ENCODE results near the gene NOP10. TPM values are rescaled to one million over a fixed set of nuclear protein-coding genes. Genes with fewer than 3 reads are reported as not detected.

The NOP10 gene
- total and polyA plus RNA-seq, 2 of the 8 experiments (the other 6 are each of a cell fraction or from before 2014, with no cell fraction given) = 285 to 981 TPM

- ChIA-PET POLR2A (ENCODE audit: partially characterized antibody) (no interaction called here), CTCF (ENCODE audit: partially characterized antibody) (interaction anchor here (1.5 kb wide), 1 partner anchor 10 kb away, joined by 3 read pairs; the partner anchor contains the start of gene LPCAT4)
- Histone ChIP-seq H3K23ac (ENCODE audit: insufficient read length) (no peak overlapping the region), H3K4me1 (replicated peaks in 1 of 4; ENCODE audit: control insufficient read depth in 3 of 4, insufficient read depth in 4 of 4, low read length in 3 of 4) (peaks cover 0 to 3% (median 0%) of the 10 kb centered on the region in 4 experiments; a peak in 1 of 7 replicates), H2BK20ac (ENCODE audit: low read length) (no peak overlapping the region), H3K4ac (replicated peaks; ENCODE audit: insufficient read length, low read depth, low read length) (no peak overlapping the region), H4K8ac (ENCODE audit: extremely low read depth, insufficient read depth, low read length) (no peak overlapping the region), H3K18ac (ENCODE audit: extremely low read depth, low read length) (no peak overlapping the region), H3K9ac (replicated peaks in 1 of 4; ENCODE audit: extremely low read depth in 1 of 4, low read depth in 3 of 4, low read length in 3 of 4) (no peak overlapping the region), H3K56ac (replicated peaks; ENCODE audit: insufficient read length, low read depth, low read length) (no peak overlapping the region), H3K36me3 (ENCODE audit: control insufficient read depth in 2 of 4, insufficient read depth in 4 of 4, low read length in 3 of 4) (no peaks in the 10 kb centered on the region), H3K23me2 (ENCODE audit: low read depth, low read length) (no peaks in the 10 kb centered on the region), H2BK5ac (ENCODE audit: low read depth, low read length) (no peak overlapping the region), H2AFZ (ENCODE audit: low read length) (no peak overlapping the region), H3K27me3 (replicated peaks in 1 of 4; ENCODE audit: control insufficient read depth in 3 of 4, extremely low read depth in 1 of 4, insufficient read depth in 3 of 4, low read length in 3 of 4) (no peaks in the 10 kb centered on the region; a peak in 1 of 7 replicates), H2BK12ac (ENCODE audit: low read depth, low read length) (no peak overlapping the region), H4K5ac (ENCODE audit: insufficient read length, low read depth, low read length) (no peak overlapping the region), H3K9me3 (ENCODE audit: insufficient read depth in 2 of 2, low read depth in 1 of 2, low read length in 1 of 2) (peaks cover 5 to 13% of the 10 kb centered on the region in 2 experiments; a peak in 3 of 4 replicates), H3K4me3 (ENCODE audit: extremely low read depth in 1 of 4, insufficient read depth in 2 of 4, low read depth in 3 of 4, low read length in 4 of 4) (no peak overlapping the region), H3K14ac (ENCODE audit: insufficient read length) (no peak overlapping the region), H3K79me2 (ENCODE audit: control insufficient read depth in 1 of 2, insufficient read depth in 2 of 2, low read length in 2 of 2) (no peaks in the 10 kb centered on the region), H2BK120ac (replicated peaks; ENCODE audit: low read depth, low read length) (no peak overlapping the region), H3K79me1 (ENCODE audit: low read depth, low read length) (no peaks in the 10 kb centered on the region; the same call in 1 of the 2 replicates), H3K27ac (ENCODE audit: low read depth, low read length) (no peak overlapping the region), H4K20me1 (replicated peaks in 1 of 2; ENCODE audit: control insufficient read depth in 1 of 2, insufficient read depth in 2 of 2, low read length in 2 of 2) (no peaks in the 10 kb centered on the region), H2AK5ac (ENCODE audit: low read depth, low read length) (no peak overlapping the region), H2BK15ac (ENCODE audit: low read length) (no peak overlapping the region), H4K91ac (replicated peaks; ENCODE audit: insufficient read length, low read length) (no peak overlapping the region), H3K4me2 (ENCODE audit: insufficient read depth in 1 of 2, low read depth in 2 of 2, low read length in 2 of 2) (no peak overlapping the region)
- no peak for FAIRE-seq
- no peak for DNase-seq (ENCODE audit: low read depth in 1 of 2, low spot score in 2 of 2)
- WGBS, 2 experiments (ENCODE audit: extremely low coverage in 1 of 2, insufficient coverage in 1 of 2, insufficient read length in 1 of 2, insufficient replicate concordance in 2 of 2, low coverage in 1 of 2, low lambda C conversion rate in 2 of 2, missing lambda C conversion rate in 1 of 2) = 92% methylated on average over 2 of the region's 2 CpGs; no CpG with 5 or more reads in 1 of the 2 experiments
- TF ChIP-seq SIN3A (conservative IDR thresholded peaks at IDR 0.05 in 1 of 2, IDR thresholded peaks at IDR 0.05 in 1 of 2; ENCODE audit: low read depth in 1 of 2, low read length in 2 of 2) (no peak), YY1 (IDR thresholded peaks at IDR 0.05; ENCODE audit: low read depth, low read length) (no peak), ATF2 (IDR thresholded peaks at IDR 0.05; ENCODE audit: low read length) (no peak), KDM4A (IDR thresholded peaks at IDR 0.05; ENCODE audit: low read depth, low read length, severe bottlenecking) (no peak), SUZ12 (IDR thresholded peaks at IDR 0.05; ENCODE audit: low read length) (no peak), CEBPB (IDR thresholded peaks at IDR 0.05; ENCODE audit: low read depth, low read length) (no peak), ASH2L (IDR thresholded peaks at IDR 0.05; ENCODE audit: low read length) (no peak), E2F6 (IDR thresholded peaks at IDR 0.05) (no peak), TBP (IDR thresholded peaks at IDR 0.05; ENCODE audit: low read depth, low read length) (no peak), BACH1 (IDR thresholded peaks at IDR 0.05; ENCODE audit: low read length) (no peak), NRF1 (IDR thresholded peaks at IDR 0.05; ENCODE audit: low read depth, low read length) (no peak), POLR2AphosphoS5 (IDR thresholded peaks at IDR 0.05; ENCODE audit: low read depth, low read length) (no peak)
Measured at GRCh38 chr15:34376856-34377255, 33.9 kb upstream of the NOP10 start.

All from H1 (cell line).